Natural killer cell (primary cell): ENCODE data around the gene CILP. TPM values are rescaled to one million over a fixed set of nuclear protein-coding genes. Genes with fewer than 3 reads are reported as not detected.
A peak's percentile ranks its signal among the peaks of the same experiment; 100 is the strongest.
"Not testable (repeated sequence)": the region's sequence is repeated elsewhere in the genome, so short reads cannot be mapped to it uniquely, and the experiment has no call there.

Source experiments
- ATAC-seq, 3 donors: fragments of 150-1000 bp in 2 of 3; fragments of 200-7000 bp in 1 of 3; cut with Tn5 transposase; 1 replicate in 1 of 3; 2 replicates in 2 of 3; pipeline ENCODE4 v1.10.0; 2021; ENCODE audit warnings: mild to moderate bottlenecking in 2 of 3, moderate library complexity in 2 of 3
- DNase-seq, 2 donors: peaks; one replicate each; pipeline versions ENCODE4 v3.0.0 to v3.0.0-alpha.2; 2013 to 2021; ENCODE audit warnings: mixed read lengths in 1 of 2
- H3K27ac ChIP-seq: one replicate; pipeline ENCODE4 v1.5.1; 2013; ENCODE audit warnings: mild to moderate bottlenecking, low read length
- H3K27me3 ChIP-seq: one replicate; pipeline ENCODE4 v1.6.1; 2013; ENCODE audit warnings: low read length; ENCODE audit not compliant: control insufficient read depth, insufficient read depth
- H3K36me3 ChIP-seq: one replicate; pipeline ENCODE4 v1.6.1; 2013; ENCODE audit warnings: low read length; ENCODE audit not compliant: control insufficient read depth, insufficient read depth
- H3K4me1 ChIP-seq: one replicate; pipeline ENCODE4 v1.6.1; 2013; ENCODE audit warnings: low read length; ENCODE audit not compliant: control insufficient read depth, insufficient read depth
- H3K4me3 ChIP-seq: one replicate; pipeline ENCODE4 v1.5.1; 2013; ENCODE audit warnings: low read length
- H3K9me3 ChIP-seq: one replicate; pipeline ENCODE4 v1.6.1; 2013; ENCODE audit warnings: low read length; ENCODE audit not compliant: control insufficient read depth, insufficient read depth
- H3K27ac Mint-ChIP-seq, 2 donors: one replicate each; pipeline ENCODE4 v1.8.0; 2022; ENCODE audit warnings: mild to moderate bottlenecking in 2 of 2, mixed read lengths in 2 of 2, moderate library complexity in 1 of 2
- H3K27me3 Mint-ChIP-seq, 2 donors: one replicate each; pipeline ENCODE4 v1.8.0; 2022; ENCODE audit warnings: low read depth in 2 of 2, mixed read lengths in 2 of 2
- H3K36me3 Mint-ChIP-seq: one replicate; pipeline ENCODE4 v1.8.0; 2022; ENCODE audit warnings: mixed read lengths
- H3K4me1 Mint-ChIP-seq, 2 donors: one replicate each; pipeline ENCODE4 v1.8.0; 2022; ENCODE audit warnings: mixed read lengths in 2 of 2
- H3K4me3 Mint-ChIP-seq: one replicate; pipeline ENCODE4 v1.8.0; 2022; ENCODE audit warnings: mild to moderate bottlenecking, moderate library complexity, mixed read lengths
- H3K9me3 Mint-ChIP-seq, 2 donors: one replicate each; pipeline ENCODE4 v1.8.0; 2022; ENCODE audit warnings: mixed read lengths in 2 of 2
- CTCF ChIP-seq: fragments of 200-600 bp; IDR thresholded peaks from one replicate; pipeline ENCODE4 v1.8.0; 2022; ENCODE audit warnings: antibody characterized with exemption
- WGBS: methylation state at CpG from one replicate; pipeline ENCODE4 v1.1.7; 2013; ENCODE audit warnings: missing lambda C conversion rate; ENCODE audit not compliant: insufficient coverage; 5-methylcytosine and 5-hydroxymethylcytosine counted together
- intact Hi-C: fragments of 100-400 bp; cut with micrococcal nuclease; formaldehyde crosslinking; loops from one replicate; pipeline ENCODE4 v1.14.2; 2022
- total RNA-seq, 4 donors: library from RNA; stranded (reverse); fragments of 120-200 nt in 1 of 4; gene quantifications; one replicate each; pipeline versions ENCODE4 v1.2.3 to v1.2.4, GENCODE V29; 2013 to 2022

CILP gene
- total RNA-seq, 3 donors from 2014 or later (not counting 1 experiment from before 2014, with no cell fraction given) = 0.24 to 0.61 (median 0.35) TPM

GRCh38 chr15:65189102-65189740 is 22.1 kb downstream of the CILP start:
- ATAC-seq (no peak), DNase-seq (peak in 1 of 2 donors; percentile 45)
- intact Hi-C loops = loop anchor here (10.0 kb wide), 2 partner anchors 54 to 196 kb away; partner anchors contain the start of gene PDCD7
- H3K9me3 ChIP-seq = no peaks in the 10 kb centered on the region
- no peak overlapping the region for H3K27ac ChIP-seq
- no peak overlapping the region for H3K4me3 Mint-ChIP-seq
- H3K36me3 ChIP-seq = no peaks in the 10 kb centered on the region
- no peak overlapping the region for H3K4me3 ChIP-seq
- no peak for TF ChIP-seq CTCF
- WGBS = 19% methylated on average over 3 of the region's 3 CpGs
- no peaks in the 10 kb centered on the region for H3K27me3 Mint-ChIP-seq
- peaks cover 8 to 10% of the 10 kb centered on the region in 2 donors for H3K4me1 Mint-ChIP-seq
- H3K27ac Mint-ChIP-seq = no peak overlapping the region
- no peaks in the 10 kb centered on the region for H3K27me3 ChIP-seq
- H3K4me1 ChIP-seq = peaks cover 12% of the 10 kb centered on the region
- no peaks in the 10 kb centered on the region for H3K9me3 Mint-ChIP-seq
- no peaks in the 10 kb centered on the region for H3K36me3 Mint-ChIP-seq

- intact Hi-C loops = loop anchor here (10.0 kb wide), 2 partner anchors 54 to 196 kb away; partner anchors contain the start of gene PDCD7
These were observed 22.8 kb downstream of the CILP start for GRCh38 chr15:65188472-65188871.

GRCh38 chr15:65184868-65185717 is 26.2 kb downstream of the CILP start, which contains the start of gene CLPX:
CLPX (minus strand) TSS chr15:65185342; CDS start chr15:65185153, 189 bp downstream.
- 0% methylated on average over 70 of the region's 70 CpGs for WGBS
- peak; percentile 80 to 97 for DNase-seq
- Mint-ChIP-seq H3K27me3 (no peaks in the 10 kb centered on the region), H3K36me3 (no peaks in the 10 kb centered on the region), H3K9me3 (no peaks in the 10 kb centered on the region), H3K4me1 (peaks cover 26 to 31% of the 10 kb centered on the region in 2 donors), H3K27ac (peak within 1 kb of the TSS; percentile 91 to 92), H3K4me3 (peak within 1 kb of the TSS; percentile 93)
- Histone ChIP-seq H3K4me3 (peak within 1 kb of the TSS; percentile 68), H3K36me3 (peaks cover under 1% of the 10 kb centered on the region), H3K27ac (peak within 1 kb of the TSS; percentile 76), H3K9me3 (no peaks in the 10 kb centered on the region), H3K4me1 (peaks cover 24% of the 10 kb centered on the region), H3K27me3 (no peaks in the 10 kb centered on the region)
- no peak for TF ChIP-seq CTCF
- intact Hi-C loops = loop anchor here (1.0 to 10.0 kb wide), 4 partner anchors 50 to 200 kb away; partner anchors contain the start of genes PARP16, PDCD7 and RNU5B-1
- ATAC-seq = peak; percentile 88 to 96 (median 91)

More at GRCh38 chr15:65188472-65188871, 22.8 kb downstream of the CILP start:
- H3K9me3 ChIP-seq, H3K27me3 Mint-ChIP-seq, H3K27ac ChIP-seq, ATAC-seq, H3K36me3 ChIP-seq, H3K27ac Mint-ChIP-seq, DNase-seq, H3K9me3 Mint-ChIP-seq, H3K4me3 ChIP-seq, H3K27me3 ChIP-seq, H3K36me3 Mint-ChIP-seq, H3K4me3 Mint-ChIP-seq: not testable (repeated sequence)
- peaks cover 15 to 17% of the 10 kb centered on the region in 2 donors for H3K4me1 Mint-ChIP-seq
- 94% methylated on average over 9 of the region's 9 CpGs for WGBS
- H3K4me1 ChIP-seq = peaks cover 16% of the 10 kb centered on the region
